Mononuclear cell (primary cell): ENCODE results near the gene GATAD1. TPM values are rescaled to one million over a fixed set of nuclear protein-coding genes. Genes with fewer than 3 reads are reported as not detected.
"Not testable (repeated sequence)": the region's sequence is repeated elsewhere in the genome, so short reads cannot be mapped to it uniquely, and the experiment has no call there.

ENCODE experiments used
- H3K27me3 ChIP-seq: 2 replicates; pipeline ENCODE4 v1.6.0; 2011; ENCODE audit warnings: low read length, control low read depth; ENCODE audit not compliant: insufficient read depth
- H3K4me1 ChIP-seq: 2 replicates; pipeline ENCODE4 v1.5.1; 2011; ENCODE audit warnings: mild to moderate bottlenecking, low read length, control low read depth; ENCODE audit not compliant: insufficient read depth
- H3K4me3 ChIP-seq: 2 replicates; pipeline ENCODE4 v1.5.1; 2011; ENCODE audit warnings: mild to moderate bottlenecking, low read length, moderate library complexity
- H3K9me3 ChIP-seq: 2 replicates; pipeline ENCODE4 v1.5.1; 2011; ENCODE audit warnings: low read depth, mild to moderate bottlenecking, control low read depth, low read length
- total RNA-seq: library from RNA; depleted of rRNA; stranded (reverse); fragments of >200 nt; gene quantifications from one replicate; pipeline ENCODE4 v1.2.3, GENCODE V29; 2012

The GATAD1 gene
- total RNA-seq, 1 donor = 11.2 TPM

- Histone ChIP-seq H3K4me3 (no peak overlapping the region), H3K9me3 (no peaks in the 10 kb centered on the region), H3K27me3 (no peaks in the 10 kb centered on the region), H3K4me1 (peaks cover 11% of the 10 kb centered on the region)
Measured at GRCh38 chr7:92423710-92424131, 23.6 kb upstream of the GATAD1 start.

DNA sequence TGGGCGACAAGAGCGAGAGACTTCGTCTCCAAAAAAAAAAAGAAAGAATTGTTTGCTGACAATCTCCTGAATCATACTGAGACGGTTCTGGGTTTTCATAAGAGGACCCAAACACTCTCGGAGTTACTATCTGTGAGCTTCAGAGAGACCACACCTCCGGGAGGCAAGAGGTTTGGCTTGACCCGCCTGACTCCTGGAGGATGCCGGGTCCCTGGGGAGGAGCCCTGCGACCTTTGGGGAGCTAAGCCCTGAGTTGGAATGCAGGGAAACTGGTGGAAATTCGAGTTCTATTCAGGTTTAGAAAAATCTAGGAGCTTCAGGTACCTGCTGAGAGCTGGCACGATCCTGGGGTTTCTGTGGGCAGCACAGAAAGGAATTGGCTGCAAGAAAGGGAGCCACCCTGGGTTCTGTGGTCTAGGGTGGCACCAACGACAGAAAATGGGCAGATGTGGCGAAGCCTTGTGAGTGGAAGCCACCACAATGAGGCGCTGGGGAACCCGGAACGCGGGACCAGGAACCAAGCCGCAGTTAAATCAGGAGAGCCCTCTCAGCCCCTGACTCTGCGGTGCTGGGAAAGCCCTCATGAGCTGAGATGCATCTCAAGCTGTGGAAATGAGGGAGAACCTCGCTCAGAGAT lies 21.9 kb upstream of the GATAD1 start:
- no peaks in the 10 kb centered on the region for H3K9me3 ChIP-seq
- no peaks in the 10 kb centered on the region for H3K27me3 ChIP-seq
- peaks cover 11% of the 10 kb centered on the region for H3K4me1 ChIP-seq
- no peak overlapping the region for H3K4me3 ChIP-seq

- Histone ChIP-seq H3K4me3 (no peak overlapping the region), H3K27me3 (no peaks in the 10 kb centered on the region), H3K4me1 (peaks cover 11% of the 10 kb centered on the region), H3K9me3 (no peaks in the 10 kb centered on the region)
Measured at GRCh38 chr7:92427193-92427592, 20.1 kb upstream of the GATAD1 start.

- Histone ChIP-seq H3K9me3 (no peaks in the 10 kb centered on the region), H3K4me1 (no peaks in the 10 kb centered on the region), H3K27me3 (no peaks in the 10 kb centered on the region), H3K4me3 (no peak overlapping the region)
Measured at GRCh38 chr7:92432299-92432946, 14.9 kb upstream of the GATAD1 start.

DNA sequence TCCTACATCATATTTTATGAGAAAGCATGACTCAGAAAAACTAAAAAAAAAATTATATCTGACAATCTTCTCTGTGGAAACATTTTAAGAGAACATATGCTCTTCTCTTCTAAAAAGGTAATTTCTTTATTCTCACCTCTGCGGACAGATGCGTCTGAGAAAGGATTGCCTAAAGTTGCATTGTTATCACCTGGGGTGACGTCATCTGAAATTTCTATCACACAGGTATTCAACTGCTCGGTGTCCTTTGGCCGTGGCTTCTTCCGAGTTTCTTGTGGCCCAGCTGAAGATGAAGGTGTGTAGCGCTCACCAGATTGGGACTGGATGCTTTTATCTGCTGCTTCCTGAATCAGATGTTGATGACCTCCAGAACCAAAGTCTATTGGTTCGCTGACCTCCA lies 14.3 kb upstream of the GATAD1 start:
- Histone ChIP-seq H3K9me3 (no peaks in the 10 kb centered on the region), H3K4me3 (no peak overlapping the region), H3K27me3 (no peaks in the 10 kb centered on the region), H3K4me1 (no peaks in the 10 kb centered on the region)

GRCh38 chr7:92435542-92435941 lies 11.7 kb upstream of the GATAD1 start:
- Histone ChIP-seq H3K4me1 (no peaks in the 10 kb centered on the region), H3K27me3 (no peaks in the 10 kb centered on the region), H3K4me3 (no peak overlapping the region), H3K9me3 (no peaks in the 10 kb centered on the region)

GRCh38 chr7:92436612-92437445 lies 10.5 kb upstream of the GATAD1 start:
- no peak overlapping the region for H3K4me3 ChIP-seq
- no peaks in the 10 kb centered on the region for H3K4me1 ChIP-seq
- no peaks in the 10 kb centered on the region for H3K9me3 ChIP-seq
- no peaks in the 10 kb centered on the region for H3K27me3 ChIP-seq

DNA sequence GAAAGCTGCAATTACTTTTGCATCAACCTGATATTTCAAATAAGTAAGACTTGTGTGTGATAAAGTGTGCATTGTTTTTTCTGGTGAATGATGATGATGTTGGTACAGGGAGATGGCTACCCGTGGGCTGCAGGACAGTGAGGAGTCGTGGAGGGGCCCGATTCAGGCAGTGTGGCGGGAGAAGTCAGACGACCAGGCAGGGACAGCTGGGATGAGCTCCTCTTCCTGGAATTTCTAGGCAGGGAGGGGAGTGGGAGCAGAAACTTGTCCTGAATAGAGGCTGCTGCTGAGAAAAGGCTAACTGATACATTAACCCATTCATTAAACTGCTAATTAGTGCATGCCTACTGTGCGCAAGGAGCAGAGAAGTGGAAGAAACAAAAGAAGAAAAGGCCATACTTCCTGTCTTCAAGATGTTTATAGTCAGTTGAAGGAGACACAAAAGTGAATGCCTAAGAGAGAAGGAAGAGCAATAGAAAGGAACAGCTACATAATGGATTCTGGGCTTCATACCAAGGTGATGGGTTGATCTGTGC lies 9.3 kb upstream of the GATAD1 start:
- Histone ChIP-seq H3K4me1 (no peaks in the 10 kb centered on the region), H3K9me3 (no peaks in the 10 kb centered on the region), H3K4me3 (no peak overlapping the region), H3K27me3 (no peaks in the 10 kb centered on the region)

- H3K4me3 ChIP-seq, H3K4me1 ChIP-seq, H3K27me3 ChIP-seq, H3K9me3 ChIP-seq: not testable (repeated sequence)
Measured at GRCh38 chr7:92442720-92443119, 4.6 kb upstream of the GATAD1 start.

GRCh38 chr7:92446869-92447344 lies 375 bp upstream of the GATAD1 start:
- Histone ChIP-seq H3K4me3 (peak overlapping the region; percentile 95), H3K27me3 (no peaks in the 10 kb centered on the region), H3K4me1 (peaks cover 13% of the 10 kb centered on the region), H3K9me3 (no peaks in the 10 kb centered on the region)

DNA sequence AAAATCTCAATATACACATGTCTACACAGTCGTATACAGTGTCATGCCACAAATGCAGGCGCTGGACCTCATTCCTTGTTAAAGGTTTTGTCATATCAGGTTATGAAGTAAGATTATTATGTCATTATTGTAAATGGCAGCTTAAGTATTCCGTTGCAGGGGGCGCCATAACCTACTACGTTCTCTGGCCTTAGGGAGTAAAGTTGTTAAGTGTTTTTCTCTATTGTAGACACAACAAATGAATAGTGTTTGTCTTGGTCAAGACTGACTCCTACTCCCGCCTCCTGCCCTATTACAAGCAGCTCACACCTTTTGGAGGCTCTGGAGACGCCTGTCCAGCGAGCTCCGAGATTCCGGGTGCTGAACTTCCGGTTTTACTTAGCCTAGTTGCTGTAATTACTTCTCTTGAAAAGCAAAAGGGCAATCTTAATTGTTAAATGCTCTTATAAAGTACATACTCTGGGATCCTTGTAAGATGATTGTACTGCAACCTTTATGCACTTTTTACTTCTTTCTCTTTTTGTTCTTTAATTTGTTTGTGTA lies 994 bp downstream of the GATAD1 start:
- Histone ChIP-seq H3K4me3 (peak overlapping the region; percentile 95), H3K9me3 (no peaks in the 10 kb centered on the region), H3K27me3 (no peaks in the 10 kb centered on the region), H3K4me1 (peaks cover 13% of the 10 kb centered on the region)

DNA sequence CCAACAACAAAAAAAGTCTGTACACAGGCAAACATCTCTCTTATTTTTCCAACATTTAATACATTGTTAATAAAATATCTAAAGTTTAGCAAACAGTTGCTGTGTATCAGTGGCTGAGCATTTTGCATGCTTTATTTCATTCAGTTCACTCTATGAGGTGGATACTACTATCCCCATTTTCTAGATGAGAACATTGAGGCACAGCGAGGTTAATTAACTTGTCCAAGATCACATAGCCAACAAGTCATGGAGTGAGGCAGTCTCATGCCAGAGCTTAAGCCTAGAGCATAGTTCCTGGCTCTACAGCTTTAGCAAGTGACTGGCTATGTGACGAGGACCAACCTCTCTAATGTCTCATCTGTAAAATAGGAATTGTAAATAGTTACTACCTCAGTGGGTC lies 4.4 kb downstream of the GATAD1 start:
- H3K27me3 ChIP-seq = no peaks in the 10 kb centered on the region
- no peak overlapping the region for H3K4me3 ChIP-seq
- peaks cover 11% of the 10 kb centered on the region for H3K4me1 ChIP-seq
- H3K9me3 ChIP-seq = no peaks in the 10 kb centered on the region

- Histone ChIP-seq H3K27me3 (no peaks in the 10 kb centered on the region), H3K4me3 (no peak overlapping the region), H3K9me3 (no peaks in the 10 kb centered on the region), H3K4me1 (no peaks in the 10 kb centered on the region)
Measured at GRCh38 chr7:92456236-92456635, 9.0 kb downstream of the GATAD1 start.

DNA sequence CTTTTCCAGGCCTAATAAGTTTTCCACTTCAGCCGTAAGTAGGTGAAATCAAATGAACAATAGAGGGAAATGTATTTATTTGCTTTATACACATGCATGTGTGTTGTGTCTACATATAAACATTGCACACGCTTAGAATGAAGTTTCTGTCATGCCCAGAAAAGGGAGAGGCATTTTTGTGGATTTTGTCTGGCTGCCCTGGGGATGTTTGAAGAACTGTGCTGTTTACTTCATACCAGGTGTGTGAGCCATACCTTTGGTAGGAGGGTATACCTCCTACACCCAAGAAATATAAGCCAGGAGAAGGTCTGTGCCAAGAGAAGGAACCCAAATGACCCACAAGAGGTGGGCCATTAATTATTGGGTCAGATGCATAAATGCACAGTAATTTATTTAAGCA lies 12.8 kb downstream of the GATAD1 start:
- H3K9me3 ChIP-seq = no peaks in the 10 kb centered on the region
- no peaks in the 10 kb centered on the region for H3K27me3 ChIP-seq
- H3K4me1 ChIP-seq = no peaks in the 10 kb centered on the region
- H3K4me3 ChIP-seq = no peak overlapping the region

DNA sequence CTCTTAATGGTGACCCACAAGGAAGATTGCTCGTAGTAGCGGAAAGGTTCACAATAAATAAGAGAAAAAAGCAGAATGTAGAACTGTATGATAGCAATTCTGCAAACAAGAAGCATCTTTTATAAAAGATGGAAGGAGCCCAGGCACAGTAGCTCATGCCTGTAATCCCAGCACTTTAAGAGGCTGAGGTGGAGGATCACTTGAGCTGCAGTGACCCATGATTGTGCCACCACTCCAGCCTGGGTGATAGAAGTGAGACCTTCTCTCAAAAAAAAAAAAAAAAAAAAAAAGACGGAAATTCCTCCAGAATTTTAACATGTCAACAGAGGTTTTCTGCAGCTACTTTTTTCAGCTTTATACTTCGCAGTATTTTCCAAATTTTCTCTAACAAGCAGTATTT lies 13.2 kb downstream of the GATAD1 start:
- Histone ChIP-seq H3K27me3 (no peaks in the 10 kb centered on the region), H3K9me3 (no peaks in the 10 kb centered on the region), H3K4me3 (no peak overlapping the region), H3K4me1 (no peaks in the 10 kb centered on the region)
